Astrocyte (in vitro differentiated cells and primary cell): ENCODE measurements around the gene PRKCB.

Experiments
- EZH2 ChIP-seq: IDR thresholded peaks from 2 replicates; pipeline ENCODE4 v1.6.1; 2012; ENCODE audit warnings: mild to moderate bottlenecking, low read length, inconsistent platforms; ENCODE audit not compliant: insufficient read depth
- TF ChIP-seq, protein P1 (sequence below): IDR thresholded peaks from 2 replicates; pipeline ENCODE4 v1.5.1; 2011; ENCODE audit warnings: low read depth, mild to moderate bottlenecking, inconsistent platforms, low read length, moderate library complexity; ENCODE audit not compliant: insufficient read depth

DNA sequence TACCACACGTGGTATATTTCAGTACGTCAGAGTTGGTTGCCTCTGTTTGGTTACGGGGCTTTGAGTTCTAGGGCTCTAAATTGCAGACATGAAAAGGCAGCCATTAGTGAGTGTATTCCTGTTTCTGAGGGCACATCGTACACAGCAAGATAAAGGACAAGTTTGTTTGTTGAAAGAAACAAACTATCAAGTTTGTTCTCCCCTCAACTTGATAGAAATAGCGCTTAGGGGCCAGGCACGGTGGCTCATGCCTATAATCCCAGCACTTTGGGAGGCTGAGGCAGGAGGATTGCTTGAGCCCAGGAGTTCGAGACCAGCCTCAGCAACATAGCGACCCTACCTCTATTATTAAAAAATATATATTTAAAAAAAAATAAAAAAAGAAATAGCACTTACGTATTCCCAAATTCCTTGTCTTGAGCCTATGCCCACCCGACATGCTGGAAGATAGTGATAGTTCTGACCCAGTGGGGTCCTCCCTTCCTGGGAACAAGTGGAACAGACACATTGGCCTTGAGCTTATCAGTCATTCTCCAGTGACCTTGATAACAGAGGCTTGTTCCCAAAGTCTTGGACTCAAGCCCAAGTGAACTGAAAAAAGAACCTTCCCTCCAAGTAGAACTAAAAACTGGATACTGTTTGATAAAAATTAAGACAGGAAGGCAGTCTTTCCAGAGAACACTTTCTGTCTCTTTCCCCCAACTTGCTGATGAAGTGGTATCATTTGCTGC lies 280.4 kb downstream of the PRKCB start:
- TF ChIP-seq, protein P1, sequence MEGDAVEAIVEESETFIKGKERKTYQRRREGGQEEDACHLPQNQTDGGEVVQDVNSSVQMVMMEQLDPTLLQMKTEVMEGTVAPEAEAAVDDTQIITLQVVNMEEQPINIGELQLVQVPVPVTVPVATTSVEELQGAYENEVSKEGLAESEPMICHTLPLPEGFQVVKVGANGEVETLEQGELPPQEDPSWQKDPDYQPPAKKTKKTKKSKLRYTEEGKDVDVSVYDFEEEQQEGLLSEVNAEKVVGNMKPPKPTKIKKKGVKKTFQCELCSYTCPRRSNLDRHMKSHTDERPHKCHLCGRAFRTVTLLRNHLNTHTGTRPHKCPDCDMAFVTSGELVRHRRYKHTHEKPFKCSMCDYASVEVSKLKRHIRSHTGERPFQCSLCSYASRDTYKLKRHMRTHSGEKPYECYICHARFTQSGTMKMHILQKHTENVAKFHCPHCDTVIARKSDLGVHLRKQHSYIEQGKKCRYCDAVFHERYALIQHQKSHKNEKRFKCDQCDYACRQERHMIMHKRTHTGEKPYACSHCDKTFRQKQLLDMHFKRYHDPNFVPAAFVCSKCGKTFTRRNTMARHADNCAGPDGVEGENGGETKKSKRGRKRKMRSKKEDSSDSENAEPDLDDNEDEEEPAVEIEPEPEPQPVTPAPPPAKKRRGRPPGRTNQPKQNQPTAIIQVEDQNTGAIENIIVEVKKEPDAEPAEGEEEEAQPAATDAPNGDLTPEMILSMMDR, result no peak
- TF ChIP-seq EZH2, result no peak
